H9 (cell line): Measurements from ENCODE around the gene OVOL2. TPM values are rescaled to one million over a fixed set of nuclear protein-coding genes. Genes with fewer than 3 reads are reported as not detected.

Experiments
- DNase-seq: peaks from one replicate; pipeline ENCODE4 v3.0.0-alpha.2; 2017
- H2AFZ ChIP-seq: one replicate; pipeline ENCODE4 v1.6.1; 2013; ENCODE audit warnings: mild to moderate bottlenecking, low read length, control low read depth, moderate library complexity
- H2AK5ac ChIP-seq: 2 replicates; pipeline ENCODE4 v1.6.1; 2013; ENCODE audit warnings: low read length, control low read depth, mixed read lengths; ENCODE audit not compliant: insufficient read length
- H2BK120ac ChIP-seq: one replicate; pipeline ENCODE4 v1.6.1; 2013; ENCODE audit warnings: low read depth, mild to moderate bottlenecking, low read length, control low read depth, inconsistent platforms; ENCODE audit not compliant: poor library complexity, severe bottlenecking
- H2BK12ac ChIP-seq: 2 replicates; pipeline ENCODE4 v1.6.1; 2013; ENCODE audit warnings: low read length, control low read depth, mixed read lengths, low read depth; ENCODE audit not compliant: insufficient read length
- H2BK15ac ChIP-seq: 2 replicates; pipeline ENCODE4 v1.6.1; 2013; ENCODE audit warnings: low read depth, low read length, control low read depth
- H2BK20ac ChIP-seq: one replicate; pipeline ENCODE4 v1.6.1; 2013; ENCODE audit warnings: low read depth, mild to moderate bottlenecking, low read length, control low read depth, inconsistent platforms; ENCODE audit not compliant: poor library complexity, severe bottlenecking
- H2BK5ac ChIP-seq: 2 replicates; pipeline ENCODE4 v1.6.1; 2013; ENCODE audit warnings: low read length, control low read depth, mixed read lengths; ENCODE audit not compliant: insufficient read length
- H3K14ac ChIP-seq: 2 replicates; pipeline ENCODE4 v1.6.1; 2013; ENCODE audit warnings: low read length, control low read depth; ENCODE audit not compliant: insufficient read depth
- H3K18ac ChIP-seq: 2 replicates; pipeline ENCODE4 v1.6.1; 2013; ENCODE audit warnings: low read depth, mild to moderate bottlenecking, mixed read lengths, low read length, control low read depth; ENCODE audit not compliant: insufficient read length
- H3K23ac ChIP-seq: 2 replicates; pipeline ENCODE4 v1.6.1; 2013; ENCODE audit warnings: low read length, control low read depth, mixed read lengths, low read depth; ENCODE audit not compliant: insufficient read length
- H3K23me2 ChIP-seq: 2 replicates; pipeline ENCODE4 v1.6.1; 2013; ENCODE audit warnings: low read depth, mild to moderate bottlenecking, mixed read lengths, low read length, control low read depth; ENCODE audit not compliant: insufficient read length, poor library complexity, severe bottlenecking
- H3K27ac ChIP-seq: 2 replicates; pipeline ENCODE4 v1.5.1; 2013; ENCODE audit warnings: low read length, control low read depth, mixed read lengths, low read depth; ENCODE audit not compliant: insufficient read length
- H3K27me3 ChIP-seq: 2 replicates; pipeline ENCODE4 v1.6.1; 2013; ENCODE audit warnings: low read length, control low read depth, inconsistent platforms; ENCODE audit not compliant: insufficient read depth
- H3K4ac ChIP-seq: 2 replicates; pipeline ENCODE4 v1.6.1; 2013; ENCODE audit warnings: low read depth, mild to moderate bottlenecking, control low read depth, inconsistent platforms, low read length, moderate library complexity
- H3K4me1 ChIP-seq: 2 replicates; pipeline ENCODE4 v1.6.1; 2013; ENCODE audit warnings: low read length, control low read depth, inconsistent platforms; ENCODE audit not compliant: insufficient read depth
- H3K4me2 ChIP-seq: 2 replicates; pipeline ENCODE4 v1.6.1; 2013; ENCODE audit warnings: low read length, control low read depth, mixed read lengths; ENCODE audit not compliant: insufficient read length, insufficient read depth
- H3K56ac ChIP-seq: 2 replicates; pipeline ENCODE4 v1.6.1; 2013; ENCODE audit warnings: low read depth, mild to moderate bottlenecking, mixed read lengths, low read length, control low read depth; ENCODE audit not compliant: insufficient read length
- H3K79me1 ChIP-seq: 2 replicates; pipeline ENCODE4 v1.6.1; 2013; ENCODE audit warnings: low read depth, mild to moderate bottlenecking, moderate library complexity, low read length, control low read depth, inconsistent platforms; ENCODE audit not compliant: insufficient read depth, poor library complexity, severe bottlenecking
- H3K79me2 ChIP-seq: 2 replicates; pipeline ENCODE4 v1.6.1; 2013; ENCODE audit warnings: low read length, control low read depth, inconsistent platforms; ENCODE audit not compliant: insufficient read depth
- H3K9ac ChIP-seq: 2 replicates; pipeline ENCODE4 v1.6.1; 2013; ENCODE audit warnings: low read length, control low read depth, mixed read lengths; ENCODE audit not compliant: insufficient read length; ENCODE audit errors: extremely low read depth
- H3K9me3 ChIP-seq: one replicate; pipeline ENCODE4 v1.6.1; 2013; ENCODE audit warnings: low read depth, low read length, inconsistent platforms; ENCODE audit not compliant: control insufficient read depth
- H3T11ph ChIP-seq: one replicate; pipeline ENCODE4 v1.6.1; 2013; ENCODE audit warnings: mild to moderate bottlenecking, low read length, control low read depth, inconsistent platforms
- H4K20me1 ChIP-seq: one replicate; pipeline ENCODE4 v1.6.1; 2013; ENCODE audit not compliant: control insufficient read depth, insufficient read length, insufficient read depth
- H4K5ac ChIP-seq: 2 replicates; pipeline ENCODE4 v1.6.1; 2013; ENCODE audit warnings: low read depth, mild to moderate bottlenecking, mixed read lengths, low read length, control low read depth; ENCODE audit not compliant: insufficient read length
- H4K8ac ChIP-seq: replicated peaks from 2 replicates; pipeline ENCODE4 v1.6.1; 2013; ENCODE audit warnings: low read length, control low read depth, mixed read lengths, low read depth; ENCODE audit not compliant: insufficient read length
- H4K91ac ChIP-seq: 2 replicates; pipeline ENCODE4 v1.6.1; 2013; ENCODE audit warnings: low read depth, mild to moderate bottlenecking, moderate library complexity, mixed read lengths, low read length, control low read depth; ENCODE audit not compliant: insufficient read length
- H3K27ac Mint-ChIP-seq, 3 experiments: 2 replicates in 2 of 3; 3 replicates in 1 of 3; pipeline ENCODE4 v1.8.0; 2020 to 2021; ENCODE audit warnings: mixed read lengths in 3 of 3, mild to moderate bottlenecking in 1 of 3, moderate library complexity in 1 of 3
- H3K27me3 Mint-ChIP-seq: 2 replicates; pipeline ENCODE4 v1.8.0; 2021; ENCODE audit warnings: low read depth, mild to moderate bottlenecking, moderate library complexity, mixed read lengths
- H3K36me3 Mint-ChIP-seq, 3 experiments: 2 replicates in 2 of 3; 3 replicates in 1 of 3; pipeline ENCODE4 v1.8.0; 2020 to 2021; ENCODE audit warnings: low read depth in 3 of 3, mixed read lengths in 3 of 3; ENCODE audit not compliant: insufficient read depth in 1 of 3
- H3K4me1 Mint-ChIP-seq, 2 experiments: 2 replicates each; pipeline ENCODE4 v1.8.0; 2020; ENCODE audit warnings: mixed read lengths in 2 of 2
- H3K4me3 Mint-ChIP-seq, 2 experiments: 2 replicates in 1 of 2; 3 replicates in 1 of 2; pipeline ENCODE4 v1.8.0; 2020 to 2021; ENCODE audit warnings: mild to moderate bottlenecking in 2 of 2, mixed read lengths in 2 of 2, moderate library complexity in 1 of 2
- H3K9me3 Mint-ChIP-seq, 2 experiments: 2 replicates in 1 of 2; 3 replicates in 1 of 2; pipeline ENCODE4 v1.8.0; 2020; ENCODE audit warnings: mild to moderate bottlenecking in 2 of 2, mixed read lengths in 2 of 2, moderate library complexity in 1 of 2
- CTCF ChIP-seq: fragments of 200-600 bp; sonication (generic); conservative IDR thresholded peaks from 3 replicates; pipeline ENCODE4 v1.8.0; 2021; ENCODE audit warnings: antibody characterized with exemption, mild to moderate bottlenecking
- WGBS: extraction: QIAGEN DNeasy Blood & Tissue Kit; methylation state at CpG from one replicate; pipeline ENCODE4 v1.1.7; 2013; ENCODE audit warnings: missing lambda C conversion rate, low lambda C conversion rate, mixed read lengths; ENCODE audit not compliant: insufficient read length; ENCODE audit errors: extremely low coverage; 5-methylcytosine and 5-hydroxymethylcytosine counted together
- total RNA-seq: library from RNA; stranded (reverse); gene quantifications from 2 replicates; pipeline ENCODE4 v1.2.1, GENCODE V29; 2021

The OVOL2 gene
- total RNA-seq, 1 experiment from 2014 or later, result 5.8 TPM

GRCh38 chr20:18006684-18007083, 51.0 kb downstream of the OVOL2 start:
- Histone ChIP-seq H2AFZ (no peak overlapping the region), H2BK5ac (no peak overlapping the region), H4K5ac (no peak overlapping the region), H3K27ac (no peak overlapping the region), H2BK120ac (no peak overlapping the region), H4K20me1 (no peaks in the 10 kb centered on the region), H3K18ac (no peak overlapping the region), H3K14ac (no peak overlapping the region), H4K8ac (no peak overlapping the region), H3K27me3 (no peaks in the 10 kb centered on the region), H3K4ac (no peak overlapping the region), H3K9me3 (no peaks in the 10 kb centered on the region), H3K23ac (no peak overlapping the region), H3K23me2 (no peaks in the 10 kb centered on the region), H2BK12ac (no peak overlapping the region), H3K56ac (no peak overlapping the region), H3K4me1 (no peaks in the 10 kb centered on the region; the same call in 1 of the 2 replicates), H4K91ac (no peak overlapping the region), H2BK15ac (no peak overlapping the region; the same call in 1 of the 2 replicates), H2AK5ac (no peak overlapping the region), H2BK20ac (no peak overlapping the region), H3T11ph (no peak overlapping the region), H3K4me2 (no peak overlapping the region), H3K79me2 (no peaks in the 10 kb centered on the region), H3K79me1 (no peaks in the 10 kb centered on the region), H3K9ac (no peak overlapping the region)
- H3K36me3 Mint-ChIP-seq, result peaks cover 7 to 10% (median 8%) of the 10 kb centered on the region in 3 experiments
- no peak overlapping the region for H3K4me3 Mint-ChIP-seq
- TF ChIP-seq CTCF, result no peak
- H3K4me1 Mint-ChIP-seq, result peaks cover 19 to 31% of the 10 kb centered on the region in 2 experiments
- H3K9me3 Mint-ChIP-seq, result peaks cover 5 to 9% of the 10 kb centered on the region in 2 experiments
- WGBS, result no CpG with 5 or more reads among the region's 7 CpGs
- no peak for DNase-seq
- no peak overlapping the region for H3K27ac Mint-ChIP-seq
- H3K27me3 Mint-ChIP-seq, result no peaks in the 10 kb centered on the region
